Measurements from ENCODE around the gene C4orf50. TPM values are rescaled to one million over a fixed set of nuclear protein-coding genes. Genes with fewer than 3 reads are reported as not detected.

Gene C4orf50
- total and polyA plus RNA-seq, 10 of the 15 experiments (the other 5 are each of a cell fraction or from before 2014, with no cell fraction given), result 0.04 to 0.09 (median 0.05) TPM; not detected in 3

DNA sequence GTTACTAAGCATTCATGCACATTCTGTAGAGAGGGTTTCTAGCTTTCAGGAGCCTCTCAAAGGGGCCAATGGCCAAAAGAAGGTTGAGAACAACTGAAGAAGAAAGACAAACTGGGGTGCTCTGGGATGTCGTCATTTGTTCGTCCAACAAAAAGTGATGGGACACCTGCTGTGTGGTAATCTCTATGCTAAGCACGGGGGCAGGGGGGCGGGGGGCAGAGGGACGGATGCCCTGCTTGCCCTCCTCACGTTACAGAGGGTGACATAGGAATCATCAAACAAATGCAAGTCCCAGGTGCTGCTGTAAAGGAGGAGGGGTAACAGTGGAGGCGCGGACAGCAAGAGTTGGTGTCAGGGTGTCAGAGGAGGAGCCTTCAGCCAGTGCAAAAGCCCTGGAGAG is 112.5 kb downstream of the C4orf50 start:
- TF ChIP-seq ZNF622 (IDR thresholded peaks at IDR 0.05), result no peak
- no peak for TF ChIP-seq RAD21 (IDR thresholded peaks at IDR 0.05; ENCODE audit: insufficient read depth, low read depth, low read length)
- no peak for TF ChIP-seq EED (IDR thresholded peaks at IDR 0.05; ENCODE audit: low read depth)
- TF ChIP-seq, protein P1, sequence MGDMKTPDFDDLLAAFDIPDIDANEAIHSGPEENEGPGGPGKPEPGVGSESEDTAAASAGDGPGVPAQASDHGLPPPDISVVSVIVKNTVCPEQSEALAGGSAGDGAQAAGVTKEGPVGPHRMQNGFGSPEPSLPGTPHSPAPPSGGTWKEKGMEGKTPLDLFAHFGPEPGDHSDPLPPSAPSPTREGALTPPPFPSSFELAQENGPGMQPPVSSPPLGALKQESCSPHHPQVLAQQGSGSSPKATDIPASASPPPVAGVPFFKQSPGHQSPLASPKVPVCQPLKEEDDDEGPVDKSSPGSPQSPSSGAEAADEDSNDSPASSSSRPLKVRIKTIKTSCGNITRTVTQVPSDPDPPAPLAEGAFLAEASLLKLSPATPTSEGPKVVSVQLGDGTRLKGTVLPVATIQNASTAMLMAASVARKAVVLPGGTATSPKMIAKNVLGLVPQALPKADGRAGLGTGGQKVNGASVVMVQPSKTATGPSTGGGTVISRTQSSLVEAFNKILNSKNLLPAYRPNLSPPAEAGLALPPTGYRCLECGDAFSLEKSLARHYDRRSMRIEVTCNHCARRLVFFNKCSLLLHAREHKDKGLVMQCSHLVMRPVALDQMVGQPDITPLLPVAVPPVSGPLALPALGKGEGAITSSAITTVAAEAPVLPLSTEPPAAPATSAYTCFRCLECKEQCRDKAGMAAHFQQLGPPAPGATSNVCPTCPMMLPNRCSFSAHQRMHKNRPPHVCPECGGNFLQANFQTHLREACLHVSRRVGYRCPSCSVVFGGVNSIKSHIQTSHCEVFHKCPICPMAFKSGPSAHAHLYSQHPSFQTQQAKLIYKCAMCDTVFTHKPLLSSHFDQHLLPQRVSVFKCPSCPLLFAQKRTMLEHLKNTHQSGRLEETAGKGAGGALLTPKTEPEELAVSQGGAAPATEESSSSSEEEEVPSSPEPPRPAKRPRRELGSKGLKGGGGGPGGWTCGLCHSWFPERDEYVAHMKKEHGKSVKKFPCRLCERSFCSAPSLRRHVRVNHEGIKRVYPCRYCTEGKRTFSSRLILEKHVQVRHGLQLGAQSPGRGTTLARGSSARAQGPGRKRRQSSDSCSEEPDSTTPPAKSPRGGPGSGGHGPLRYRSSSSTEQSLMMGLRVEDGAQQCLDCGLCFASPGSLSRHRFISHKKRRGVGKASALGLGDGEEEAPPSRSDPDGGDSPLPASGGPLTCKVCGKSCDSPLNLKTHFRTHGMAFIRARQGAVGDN (IDR thresholded peaks at IDR 0.05), result no peak
- H3K9ac ChIP-seq (ENCODE audit: control insufficient read depth, insufficient read depth, low read length), result no peak overlapping the region
- no peak for DNase-seq (ENCODE audit: low read depth, low spot score)
- in situ Hi-C loops (cut with MboI) (no loop called here), intact Hi-C loops (cut with micrococcal nuclease; ENCODE audit: unreplicated experiment) (no loop called here)
- ChIA-PET SMC1A (ENCODE audit: uncharacterized antibody, unreplicated experiment) (no interaction called here), CTCF (no interaction called here), RAD21 (ENCODE audit: unreplicated experiment) (no interaction called here), POLR2A (no interaction called here)
- H3K79me2 ChIP-seq (ENCODE audit: control insufficient read depth, insufficient read depth, low read length), result no peaks in the 10 kb centered on the region
- no peak for ATAC-seq
- H3K27me3 ChIP-seq (replicated peaks in 1 of 2; ENCODE audit: control insufficient read depth in 2 of 2, insufficient read depth in 2 of 2, low read length in 1 of 2), result peaks cover 0 to 3% of the 10 kb centered on the region in 2 experiments; a peak in 1 of 4 replicates
- no peaks in the 10 kb centered on the region; the same call in 2 of the 3 replicates for H3K9me3 ChIP-seq (replicated peaks; ENCODE audit: control insufficient read depth, insufficient read depth, low read length)
- H3K4me2 ChIP-seq (ENCODE audit: control insufficient read depth, insufficient read depth), result no peak overlapping the region
- no peaks in the 10 kb centered on the region for H3K4me1 ChIP-seq (ENCODE audit: control insufficient read depth, insufficient read depth, low read length)
- no peak overlapping the region for H3K4me3 ChIP-seq
- WGBS (ENCODE audit: insufficient coverage, insufficient replicate concordance, low lambda C conversion rate, missing lambda C conversion rate), result 9% methylated on average over 8 of the region's 8 CpGs
- no TSS peak for BruUV-seq (replicated peaks)
- no peak for FAIRE-seq
- no peak overlapping the region for H3K27ac ChIP-seq (ENCODE audit: control insufficient read depth, insufficient read depth)
- no peaks in the 10 kb centered on the region for H4K20me1 ChIP-seq (ENCODE audit: control insufficient read depth, insufficient read depth)
- no peaks in the 10 kb centered on the region for H3K36me3 ChIP-seq (ENCODE audit: control insufficient read depth in 2 of 2, insufficient read depth in 2 of 2, low read length in 1 of 2)
- no peak overlapping the region for H2AFZ ChIP-seq (ENCODE audit: control insufficient read depth, low read depth, low read length)

Data from GM12878 (cell line).